ENCODE data around the gene ZIC1. TPM values are rescaled to one million over a fixed set of nuclear protein-coding genes. Genes with fewer than 3 reads are reported as not detected.

ZIC1 gene
- total RNA-seq, 1 donor: 0.18 TPM

GRCh38 chr3:147418371-147418781, 9.2 kb downstream of the ZIC1 start:
- DNase-seq (ENCODE audit: low read depth): no peak
- TF ChIP-seq CTCF (IDR thresholded peaks at IDR 0.05; ENCODE audit: insufficient read depth, low read length): no peak
- no peak overlapping the region for H3K4me3 ChIP-seq (ENCODE audit: low read depth, low read length)

- TF ChIP-seq CTCF (IDR thresholded peaks at IDR 0.05; ENCODE audit: insufficient read depth, low read length): no peak
- peak overlapping the region; percentile 41 for H3K4me3 ChIP-seq (ENCODE audit: low read depth, low read length)
- DNase-seq (ENCODE audit: low read depth): peak; percentile 43
Observed at GRCh38 chr3:147418808-147419701, 9.9 kb downstream of the ZIC1 start.

GRCh38 chr3:147419781-147420224, 10.6 kb downstream of the ZIC1 start:
- TF ChIP-seq CTCF (IDR thresholded peaks at IDR 0.05; ENCODE audit: insufficient read depth, low read length): no peak
- no peak for DNase-seq (ENCODE audit: low read depth)
- no peak overlapping the region for H3K4me3 ChIP-seq (ENCODE audit: low read depth, low read length)

GRCh38 chr3:147420353-147421183, 11.4 kb downstream of the ZIC1 start:
- DNase-seq (ENCODE audit: low read depth): no peak
- no peak overlapping the region for H3K4me3 ChIP-seq (ENCODE audit: low read depth, low read length)
- no peak for TF ChIP-seq CTCF (IDR thresholded peaks at IDR 0.05; ENCODE audit: insufficient read depth, low read length)

- H3K4me3 ChIP-seq (ENCODE audit: low read depth, low read length): no peak overlapping the region
- no peak for DNase-seq (ENCODE audit: low read depth)
- no peak for TF ChIP-seq CTCF (IDR thresholded peaks at IDR 0.05; ENCODE audit: insufficient read depth, low read length)
Observed at GRCh38 chr3:147421184-147421912, 12.2 kb downstream of the ZIC1 start.

- no peak for DNase-seq (ENCODE audit: low read depth)
- TF ChIP-seq CTCF (IDR thresholded peaks at IDR 0.05; ENCODE audit: insufficient read depth, low read length): no peak
- no peak overlapping the region for H3K4me3 ChIP-seq (ENCODE audit: low read depth, low read length)
Observed at GRCh38 chr3:147422196-147422595, 13.0 kb downstream of the ZIC1 start.
